Kasumi-1 (cell line): Measurements from ENCODE around the gene GLT6D1.
"Not testable (repeated sequence)": the region's sequence is repeated elsewhere in the genome, so short reads cannot be mapped to it uniquely, and the experiment has no call there.

Experiments
- DNase-seq, 2 experiments: peaks; one replicate each; lab custom pipeline; 2025; lab: John Stamatoyannopoulos, UW

Gene GLT6D1, protein sequence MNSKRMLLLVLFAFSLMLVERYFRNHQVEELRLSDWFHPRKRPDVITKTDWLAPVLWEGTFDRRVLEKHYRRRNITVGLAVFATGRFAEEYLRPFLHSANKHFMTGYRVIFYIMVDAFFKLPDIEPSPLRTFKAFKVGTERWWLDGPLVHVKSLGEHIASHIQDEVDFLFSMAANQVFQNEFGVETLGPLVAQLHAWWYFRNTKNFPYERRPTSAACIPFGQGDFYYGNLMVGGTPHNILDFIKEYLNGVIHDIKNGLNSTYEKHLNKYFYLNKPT

DNA sequence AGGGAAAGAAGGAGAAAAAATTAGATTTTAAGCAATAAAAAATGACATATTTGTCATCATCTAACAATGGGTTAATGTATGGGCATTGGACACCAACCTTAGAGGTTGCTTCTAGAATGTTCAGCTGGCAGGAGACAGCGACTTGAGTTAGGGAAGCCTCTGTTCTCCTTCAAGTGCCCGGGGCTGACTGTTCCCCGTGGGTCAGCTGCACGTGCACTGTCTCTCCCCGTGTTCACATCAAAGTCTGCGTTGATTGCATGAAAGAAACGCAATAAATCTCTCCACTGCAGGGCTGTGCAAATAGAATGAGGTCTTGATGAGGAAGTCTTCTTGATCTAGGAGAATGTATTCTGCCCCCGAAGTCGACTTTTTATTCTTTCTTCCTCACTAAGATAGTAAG, at the start of gene GLT6D1:
Gene GLT6D1, minus strand, starts transcription at position 345 of the 400 bp plus-strand sequence. CDS start 353 bp downstream, outside the sequence.
- no peak for DNase-seq

DNA sequence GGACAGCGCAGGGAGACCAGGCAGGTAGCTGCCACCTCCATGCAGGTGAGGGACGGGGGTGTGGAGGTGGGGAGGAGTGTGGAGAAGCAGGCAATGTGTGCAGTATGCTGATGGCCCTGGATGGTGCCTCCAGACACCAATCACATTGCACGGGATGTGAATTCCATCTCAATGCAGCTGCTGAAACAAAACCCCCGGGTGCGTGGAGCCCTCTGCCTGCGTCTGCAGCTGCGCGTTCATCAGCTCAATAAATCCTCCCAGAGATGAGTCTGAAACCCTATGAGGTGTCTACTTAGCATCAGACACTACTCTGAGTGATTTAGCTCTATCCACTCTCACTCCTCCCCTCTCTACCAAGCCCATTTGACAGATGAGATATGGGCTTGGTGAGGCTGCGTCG, 49.7 kb upstream of the GLT6D1 start:
- DNase-seq, result no peak

DNA sequence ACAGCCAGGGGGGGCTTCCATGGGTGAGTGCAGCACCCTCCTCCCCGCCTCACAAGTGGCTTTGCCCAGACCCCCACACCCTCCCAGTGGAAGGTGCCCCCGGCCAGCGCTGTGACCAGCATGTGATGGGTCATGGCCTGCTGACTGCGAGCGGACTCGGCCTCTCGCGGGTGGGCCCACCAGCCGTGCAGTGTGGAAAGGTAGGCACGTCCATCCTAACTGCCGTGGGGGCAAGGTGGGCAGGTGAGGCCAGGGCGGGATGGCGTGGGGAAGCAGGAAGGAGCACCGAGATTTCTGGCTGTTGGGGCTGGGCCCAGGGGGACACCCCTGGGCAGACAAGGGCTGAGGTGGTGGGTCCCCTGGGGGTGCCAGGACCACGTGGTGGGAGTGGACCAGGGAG, 47.9 kb upstream of the GLT6D1 start:
- DNase-seq, result no peak

DNA sequence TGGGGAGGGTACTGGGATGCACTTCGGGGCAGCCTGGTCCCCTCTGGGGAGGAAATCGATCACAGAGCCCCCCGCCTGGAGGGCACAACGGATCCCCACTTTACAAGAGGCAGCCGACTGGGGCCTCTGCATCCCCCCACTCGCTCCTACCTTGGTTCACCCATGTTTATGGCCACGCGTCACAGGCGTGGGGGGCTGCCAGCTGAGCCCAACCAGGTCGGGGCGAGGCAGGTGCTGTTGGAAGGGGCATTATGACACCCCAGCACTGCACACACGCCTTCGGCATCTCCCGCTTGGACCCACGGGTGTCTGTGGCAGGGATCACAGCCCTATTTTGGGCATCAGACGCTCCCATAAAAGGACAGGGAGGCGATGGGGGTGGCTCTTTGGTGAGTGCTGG, 45.4 kb upstream of the GLT6D1 start:
- DNase-seq, result no peak

DNA sequence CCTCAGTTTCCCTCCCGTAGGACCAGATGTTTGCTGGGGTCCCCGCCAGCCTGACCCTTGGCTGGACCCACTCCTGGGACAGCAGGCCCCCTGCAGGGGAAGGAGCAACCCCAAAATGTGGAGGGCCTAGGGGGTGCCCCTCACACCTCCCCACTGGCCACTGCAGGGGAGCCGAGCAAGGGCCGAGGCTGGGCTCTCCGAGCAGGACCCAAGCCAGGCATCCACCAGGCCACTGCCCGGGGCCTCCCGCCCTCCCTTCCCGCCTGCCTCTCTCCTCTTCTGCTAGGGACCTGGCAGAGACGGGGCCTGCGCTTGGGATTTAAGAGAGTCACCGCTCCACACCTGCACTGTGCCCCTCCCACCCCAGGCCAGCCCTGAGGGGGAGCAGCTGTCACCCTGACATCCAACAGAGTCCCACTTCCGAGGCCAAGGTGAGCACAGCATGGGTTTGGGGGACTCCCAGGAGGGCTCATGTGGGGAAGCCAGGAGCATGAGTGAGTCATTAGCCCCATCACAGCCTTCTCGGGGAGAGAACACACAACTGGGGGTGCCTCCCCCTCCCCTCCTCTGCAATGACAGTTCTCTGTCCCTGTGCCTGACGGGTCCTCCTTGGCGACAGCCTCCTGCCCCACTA, 44.2 kb upstream of the GLT6D1 start:
- no peak for DNase-seq

DNA sequence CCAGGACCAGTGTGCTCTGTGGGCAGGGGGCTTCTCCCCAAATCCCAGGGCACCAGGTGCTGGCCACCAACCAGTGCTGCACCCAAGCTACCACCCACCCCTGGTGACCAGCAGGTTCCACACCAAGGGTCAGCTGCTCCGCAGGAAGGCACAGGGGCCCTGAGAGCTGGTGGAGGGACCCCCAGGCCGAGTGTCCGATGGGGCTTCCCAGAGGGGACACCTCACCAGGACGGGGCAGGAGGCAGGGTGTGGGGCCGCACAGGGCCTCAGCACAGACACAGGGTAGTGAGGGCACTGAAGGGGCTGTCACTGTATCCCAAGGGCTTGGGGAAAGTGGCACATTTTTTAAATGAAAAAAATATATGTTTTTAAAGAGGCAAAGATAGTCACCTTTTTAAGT, 41.8 kb upstream of the GLT6D1 start:
- DNase-seq, result no peak

DNA sequence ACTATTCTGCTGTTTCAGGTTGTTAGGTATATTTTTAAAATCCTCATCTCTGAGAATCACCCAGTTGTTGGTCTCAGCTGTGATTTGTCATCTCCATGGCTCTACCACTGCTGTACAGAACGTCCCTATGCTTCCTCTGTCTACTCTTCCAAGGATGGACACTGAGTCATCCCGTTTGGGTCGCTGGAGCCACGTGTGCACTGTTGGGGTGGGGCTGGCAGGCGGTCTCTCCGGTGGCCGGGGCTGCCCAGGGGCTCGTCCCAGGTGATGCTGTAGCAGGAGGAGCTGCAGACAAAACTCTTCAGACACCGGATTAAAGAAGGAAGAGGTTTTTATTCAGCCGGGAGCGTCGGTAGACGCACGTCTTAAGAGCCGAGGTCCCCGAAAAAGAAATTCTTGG, 40.7 kb upstream of the GLT6D1 start:
- no peak for DNase-seq

DNA sequence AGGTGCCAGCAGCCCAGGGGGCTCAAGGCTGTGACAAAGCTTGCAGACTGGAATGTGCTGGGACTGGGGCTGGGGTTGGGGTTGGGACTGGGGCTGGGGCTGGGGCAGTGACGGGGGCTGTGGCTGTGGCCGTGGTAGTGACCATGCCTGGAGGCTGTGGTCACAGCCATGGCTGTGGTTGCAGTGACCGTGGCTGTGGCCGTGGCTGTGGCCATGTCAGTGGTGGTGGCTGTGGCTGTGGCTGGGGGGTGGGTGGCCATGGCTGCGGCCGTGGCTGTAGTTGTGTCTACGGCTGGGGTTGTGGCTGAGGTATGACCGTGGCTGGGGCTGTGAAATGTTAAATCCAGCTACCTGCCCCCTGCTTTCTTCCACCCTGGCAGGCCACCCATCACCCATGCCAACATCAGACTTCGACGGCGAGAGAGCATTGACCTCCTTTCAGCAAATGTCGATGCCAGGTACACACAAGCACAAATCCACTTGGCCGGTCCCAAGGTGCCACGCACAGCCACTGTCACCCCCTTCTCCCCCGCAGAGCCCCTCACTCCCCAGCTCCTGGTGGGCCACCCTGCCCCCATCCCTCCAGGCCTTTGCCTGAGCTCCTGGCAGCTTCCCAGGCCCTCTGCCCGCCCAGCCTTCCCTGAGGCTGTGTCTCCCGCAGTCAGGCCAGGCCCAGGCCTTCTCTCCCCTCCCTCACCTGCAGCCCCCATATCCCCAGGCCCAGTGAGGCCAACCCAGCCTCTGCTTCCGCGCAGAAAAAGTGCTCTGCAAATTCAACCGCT, 39.1 kb upstream of the GLT6D1 start:
- no peak for DNase-seq

DNA sequence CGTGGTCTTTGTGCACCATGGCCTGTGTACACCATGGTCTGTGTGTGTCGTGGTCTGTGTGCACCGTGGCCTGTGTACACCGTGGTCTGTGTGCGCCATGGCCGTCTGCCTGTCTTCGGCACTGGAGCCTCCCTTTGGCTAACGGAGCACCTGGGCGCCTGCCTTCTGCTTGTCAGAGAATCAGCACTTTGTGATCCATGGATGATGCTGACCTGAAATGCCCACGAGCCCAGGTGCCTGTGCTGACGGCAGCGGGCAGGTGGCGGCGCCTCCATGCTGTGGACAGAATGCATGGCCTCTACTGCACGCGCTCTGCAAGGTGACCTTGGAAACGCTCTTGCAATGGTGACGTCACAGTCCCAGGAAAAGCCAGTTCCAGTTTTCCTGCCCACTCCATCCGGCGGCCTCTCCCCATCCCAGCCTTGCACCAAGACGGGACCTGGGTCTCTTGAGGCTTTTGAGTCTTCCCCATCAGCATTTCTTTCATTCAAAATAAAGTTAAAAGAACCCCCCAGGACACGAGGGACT, 38.4 kb upstream of the GLT6D1 start:
- no peak for DNase-seq

DNA sequence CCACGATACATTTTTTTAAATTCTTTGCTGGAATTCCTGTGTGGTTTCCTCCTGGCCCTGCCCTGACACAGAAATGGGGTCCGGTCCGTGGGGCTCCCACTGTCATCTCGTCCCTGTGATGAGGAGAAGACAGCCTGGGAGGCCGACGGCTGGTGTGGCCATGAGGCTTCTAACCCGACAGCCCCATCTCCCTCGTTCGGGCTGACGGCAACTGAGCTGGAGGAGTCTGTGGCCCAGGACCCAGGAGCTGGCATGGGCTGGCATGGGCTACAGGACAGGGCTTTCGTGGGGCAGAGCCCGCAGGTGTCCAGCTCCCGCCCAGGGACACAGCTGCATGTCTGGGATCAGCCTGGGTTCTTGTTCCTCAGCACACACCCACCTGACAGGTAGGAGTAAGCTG, 37.6 kb upstream of the GLT6D1 start:
- no peak for DNase-seq

DNA sequence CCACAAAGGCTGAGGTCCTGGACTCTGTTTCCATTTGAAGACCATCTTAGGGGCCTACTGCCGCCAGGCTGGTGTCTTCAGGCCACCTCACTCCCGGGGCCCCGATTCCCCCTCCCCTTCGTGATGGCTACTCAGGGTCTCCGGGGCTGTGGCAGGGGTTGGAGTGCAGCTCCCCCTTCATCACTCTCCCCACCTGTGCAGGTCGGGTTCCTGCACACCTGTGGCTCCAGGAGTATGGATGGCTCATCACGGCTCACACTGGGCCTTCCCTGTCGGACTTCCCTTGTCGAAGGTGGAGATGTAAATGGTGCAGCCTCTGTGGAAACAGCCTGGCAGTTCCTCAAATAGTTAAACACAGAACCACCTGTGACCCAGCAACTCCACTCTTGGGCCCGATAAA, 35.6 kb upstream of the GLT6D1 start:
- DNase-seq, result no peak

DNA sequence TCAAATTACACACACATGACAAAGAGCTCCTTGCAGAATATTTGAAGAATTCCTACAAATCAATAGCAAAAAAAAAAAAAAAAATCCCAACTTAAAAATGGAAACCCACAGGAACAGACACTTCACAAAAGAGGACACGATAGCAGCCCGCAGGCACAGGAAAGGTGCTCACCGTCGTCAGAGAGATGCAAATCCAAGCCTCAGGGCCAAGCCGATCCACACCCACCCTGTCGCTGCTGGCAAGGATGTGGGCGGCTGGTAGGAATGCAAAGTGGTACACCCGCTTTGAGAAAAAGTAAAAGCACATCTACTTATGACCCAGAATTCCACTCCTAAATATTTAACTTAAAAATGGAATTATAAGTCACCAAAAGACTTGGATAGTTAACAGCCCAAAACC, 34.6 kb upstream of the GLT6D1 start:
- no peak for DNase-seq

DNA sequence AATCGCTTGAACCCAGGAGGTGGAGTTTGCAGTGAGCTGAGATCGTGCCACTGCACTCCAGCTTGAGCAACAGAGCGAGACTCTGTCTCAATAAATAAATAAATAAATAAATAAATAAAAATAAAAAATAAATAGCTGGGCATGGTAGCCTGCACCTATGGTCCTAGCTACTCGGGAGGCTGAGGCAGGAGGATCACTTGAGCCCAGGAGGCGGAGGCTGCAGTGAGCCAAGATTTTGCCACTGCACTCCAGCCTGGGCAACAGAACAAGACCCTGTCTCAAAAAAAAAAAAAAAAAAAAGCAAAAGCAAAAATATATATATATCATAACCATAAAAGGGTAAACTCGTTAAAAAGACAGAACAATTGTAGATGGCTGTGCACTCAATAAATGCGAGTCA, 33.4 kb upstream of the GLT6D1 start:
- not testable (repeated sequence) for DNase-seq

DNA sequence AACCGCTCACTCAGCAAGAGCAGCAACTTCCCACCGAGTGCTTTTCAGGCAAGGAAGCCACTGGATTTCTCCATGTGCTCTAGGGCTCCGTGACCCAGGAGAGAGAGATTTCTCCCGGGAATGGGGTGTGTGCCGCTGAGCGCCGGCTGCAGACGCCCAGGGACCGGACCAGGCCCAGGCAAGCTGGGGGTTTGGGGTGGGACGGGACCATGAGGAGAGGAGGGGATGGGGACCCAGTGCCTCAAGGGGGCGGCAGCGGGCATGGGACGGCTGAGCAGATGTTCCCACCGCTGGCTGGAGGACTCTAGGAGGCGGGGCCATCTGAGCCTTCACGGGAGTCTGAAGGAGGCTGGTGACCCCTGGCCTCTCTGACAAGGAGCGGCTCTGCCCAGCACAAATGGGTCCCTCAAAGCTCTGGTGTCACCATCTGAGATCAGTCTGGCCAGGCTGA, 32.3 kb upstream of the GLT6D1 start:
- DNase-seq, result no peak

DNA sequence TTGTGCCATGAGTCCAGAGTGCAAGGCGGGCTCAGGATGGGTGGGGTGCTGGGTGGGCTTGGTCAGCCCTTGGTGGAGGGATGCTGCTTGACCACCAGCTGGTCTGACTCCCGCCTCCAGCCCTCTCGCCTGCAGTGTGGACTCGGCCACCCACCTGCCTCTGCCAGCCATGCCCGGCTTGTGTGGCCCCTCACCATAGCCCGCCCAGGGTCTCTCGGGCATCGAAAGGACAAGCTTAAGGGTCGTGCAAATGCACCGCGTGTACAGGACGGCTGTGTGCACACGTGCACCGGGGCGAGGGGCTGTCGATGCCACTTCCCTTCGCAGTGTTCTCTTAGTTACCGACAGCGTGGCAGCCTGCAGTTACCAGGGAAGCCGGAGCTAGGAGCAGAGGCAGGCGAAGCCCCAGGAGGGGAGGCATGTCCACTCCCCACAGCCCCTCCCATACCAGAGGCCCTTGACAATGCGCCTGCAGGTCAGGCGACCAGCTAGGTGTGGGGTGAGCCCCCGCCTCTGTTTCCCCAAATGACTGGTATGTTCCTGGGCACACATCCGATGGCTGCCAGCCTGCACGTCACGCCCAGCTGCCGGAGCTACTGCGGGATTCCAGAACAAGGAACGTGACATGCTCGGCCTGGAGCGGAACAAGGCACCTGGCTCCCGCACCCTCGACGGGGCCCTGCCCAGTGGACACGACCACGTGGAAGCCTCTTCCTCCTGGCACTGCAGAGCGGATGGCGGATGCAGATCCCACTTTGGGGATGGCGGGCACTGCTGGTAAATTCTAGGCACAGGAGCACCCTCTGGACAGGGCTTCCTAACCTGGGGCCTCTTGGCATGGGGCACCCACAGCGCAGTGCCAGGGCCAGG, 31.6 kb upstream of the GLT6D1 start:
- no peak for DNase-seq

DNA sequence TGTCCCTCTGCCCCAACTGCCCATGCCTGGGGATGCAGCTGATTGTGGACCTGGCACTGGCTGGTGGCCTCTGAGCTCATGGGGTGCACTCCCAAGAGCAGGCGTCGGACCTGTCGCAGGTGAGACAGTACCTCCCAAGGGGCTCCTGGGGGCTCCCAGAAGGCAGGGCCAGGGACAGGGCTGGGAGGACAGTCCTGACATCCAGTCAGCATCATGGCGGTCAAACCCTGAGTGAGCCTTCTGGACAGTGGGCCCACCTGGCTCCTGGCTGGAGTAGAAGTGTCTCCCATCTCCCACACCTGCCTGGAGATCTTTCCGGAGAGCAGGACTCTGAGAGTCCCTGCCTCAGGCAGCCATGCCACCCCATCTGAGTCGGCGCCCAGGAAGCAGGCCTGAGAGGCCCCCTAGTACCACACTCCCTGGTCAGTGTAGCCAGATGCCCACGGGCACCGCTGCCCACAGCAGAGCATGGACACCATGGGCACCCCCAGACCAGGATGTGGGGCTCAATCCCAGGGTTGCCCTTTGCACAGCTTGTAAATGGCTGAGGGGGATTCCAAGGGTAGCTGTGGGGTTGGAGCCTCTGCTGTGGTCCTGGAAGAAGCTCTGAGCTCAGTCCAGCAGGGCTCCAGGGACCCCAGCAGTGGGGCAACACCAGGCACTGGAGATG, 30.4 kb upstream of the GLT6D1 start:
- no peak for DNase-seq

DNA sequence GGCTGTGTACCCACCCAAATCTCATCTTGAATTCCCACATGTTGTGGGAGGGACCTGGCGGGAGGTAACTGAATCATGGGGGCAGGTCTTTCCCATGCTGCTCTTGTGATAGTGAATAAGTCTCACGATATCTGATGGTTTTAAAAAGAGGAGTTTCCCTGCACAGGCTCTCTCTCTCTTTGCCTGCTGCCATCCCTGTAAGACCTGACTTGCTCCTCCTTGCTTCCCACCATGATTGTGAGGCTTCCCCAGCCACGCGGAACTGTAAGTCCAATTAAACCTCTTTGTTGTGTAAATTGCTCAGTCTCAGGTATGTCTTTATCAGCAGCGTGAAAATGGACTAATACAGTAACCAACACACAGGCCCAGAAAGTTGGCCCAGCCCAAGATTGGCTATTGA, 29.7 kb upstream of the GLT6D1 start:
- DNase-seq, result not testable (repeated sequence)

DNA sequence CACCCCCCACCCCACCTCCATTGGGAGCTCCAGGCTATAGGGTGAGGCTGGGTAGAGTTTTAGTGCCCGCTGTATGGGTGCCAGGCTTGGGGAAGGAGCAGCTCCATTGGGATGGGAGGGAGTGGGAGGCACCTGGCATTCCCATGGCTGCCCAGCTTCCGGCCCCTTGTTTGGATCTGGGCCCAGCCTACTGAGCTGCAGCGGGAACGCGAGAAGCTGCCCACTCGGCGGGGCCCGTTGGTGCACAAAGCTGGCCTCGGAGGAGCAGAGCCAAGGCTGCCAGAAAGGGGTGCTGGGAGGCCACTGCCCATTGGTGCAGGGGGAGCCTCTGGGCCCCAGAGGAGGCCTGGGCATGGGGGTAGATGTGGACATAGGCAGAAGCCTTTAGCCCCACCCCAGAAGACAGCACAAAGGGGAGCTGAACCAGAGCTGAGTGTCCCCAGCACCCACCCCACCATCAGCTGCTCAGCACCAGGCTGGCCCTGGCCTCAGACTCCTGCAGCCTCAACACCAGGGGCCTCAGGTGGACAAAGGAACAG, 28.2 kb upstream of the GLT6D1 start:
- no peak for DNase-seq

DNA sequence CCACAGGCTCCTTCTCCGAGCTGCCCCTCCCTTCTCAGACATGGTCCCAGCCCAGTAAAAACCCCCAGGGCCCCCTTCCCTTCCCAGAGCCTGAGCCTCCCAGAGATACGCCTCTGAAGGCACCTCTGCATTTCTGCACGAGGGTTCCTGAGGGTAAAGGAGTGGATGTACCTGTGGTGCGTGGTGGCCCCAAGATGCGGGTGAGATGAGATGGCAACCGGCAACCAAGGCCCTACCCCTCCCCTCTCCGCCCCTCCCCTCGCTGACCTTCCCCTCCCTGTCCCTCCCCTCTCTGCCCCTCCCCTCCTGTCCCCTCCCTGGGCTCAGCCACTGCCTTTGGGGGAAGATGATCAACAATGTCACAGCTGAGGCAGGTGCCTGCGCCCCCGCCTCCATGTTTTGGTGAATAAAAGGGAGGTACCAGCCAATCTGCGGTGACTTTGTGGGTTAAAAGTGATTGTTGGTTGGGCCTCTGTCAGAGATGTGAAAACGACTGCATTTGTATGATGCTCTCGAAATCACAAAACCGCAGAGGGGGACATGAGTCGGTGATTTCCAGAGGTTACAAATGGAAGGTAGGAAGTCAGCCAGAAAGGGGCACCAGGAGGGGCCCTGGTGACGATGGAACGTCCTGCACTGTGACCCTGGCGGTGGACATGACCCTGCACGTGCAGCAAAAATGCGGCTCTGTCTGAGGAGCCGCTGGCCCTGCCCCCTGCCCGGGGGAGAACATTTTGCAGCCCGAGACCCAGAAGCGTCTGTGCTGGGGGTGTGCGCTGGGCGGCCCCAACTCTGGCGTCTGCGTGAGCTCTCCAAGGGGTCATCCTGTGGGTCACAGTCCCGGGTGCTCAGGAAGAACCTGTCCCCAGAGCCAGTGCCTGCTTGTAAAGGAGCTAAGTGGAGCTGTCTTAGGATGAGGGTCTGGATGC, 27.5 kb upstream of the GLT6D1 start:
- no peak for DNase-seq

DNA sequence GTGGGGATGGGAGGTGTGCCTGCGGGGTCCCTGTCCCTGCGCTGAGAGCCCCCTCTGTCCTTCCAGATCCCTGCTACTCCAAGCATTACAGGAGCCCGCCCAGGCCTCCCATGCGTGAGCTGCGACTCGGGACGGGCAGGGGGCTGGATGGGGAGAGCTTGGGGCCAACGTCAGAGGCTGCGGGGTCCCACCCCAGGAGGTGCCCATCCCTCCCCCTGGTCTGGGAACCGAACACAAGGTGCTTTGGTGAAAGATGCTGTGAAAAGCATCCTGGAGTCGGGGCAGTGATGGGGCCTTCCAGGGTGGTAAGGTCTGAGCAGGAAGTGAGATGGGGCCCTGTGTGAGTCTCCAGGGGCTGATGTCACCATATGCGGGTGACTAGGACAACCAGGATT, 26.5 kb upstream of the GLT6D1 start:
- no peak for DNase-seq
